Panc1 (cell line): ENCODE results near the gene CREB3L1. TPM values are rescaled to one million over a fixed set of nuclear protein-coding genes. Genes with fewer than 3 reads are reported as not detected.
"Not testable (repeated sequence)": the region's sequence is repeated elsewhere in the genome, so short reads cannot be mapped to it uniquely, and the experiment has no call there.

Experiments
- ATAC-seq: fragments of 200-7000 bp; cut with Tn5 transposase; 2 replicates; pipeline ENCODE4 v1.9.1; 2020; ENCODE audit warnings: mild to moderate bottlenecking, moderate library complexity
- BruUV-seq: library from RNA; stranded (reverse); fragments of 400-500 nt; replicated peaks from 2 replicates; lab custom pipeline; 2021; lab: Mats Ljungman, UMichigan
- CTCF ChIA-PET: fragments of 300-600 bp; sonication (Branson Sonifier 250); formaldehyde crosslinking; loops from one replicate; lab custom pipeline; 2022; ENCODE audit warnings: antibody characterized with exemption; lab: Charles Lee
- POLR2A ChIA-PET: fragments of 300-600 bp; sonication (Branson Sonifier 250); formaldehyde crosslinking; loops from one replicate; lab custom pipeline; 2022; ENCODE audit warnings: antibody characterized with exemption; lab: Charles Lee
- DNase-seq: peaks from one replicate; pipeline ENCODE4 v3.0.0-alpha.2; 2010; ENCODE audit warnings: low read depth, low spot score
- H3K27ac ChIP-seq: 2 replicates; pipeline ENCODE4 v1.5.1; 2011; ENCODE audit warnings: mild to moderate bottlenecking, low read length, inconsistent platforms
- H3K27me3 ChIP-seq: fragments of 200-500 bp; sonication (Bioruptor generic); 2 replicates; pipeline ENCODE4 v1.6.0; 2014; ENCODE audit warnings: low read length, inconsistent platforms; ENCODE audit not compliant: control insufficient read depth, insufficient read depth
- H3K36me3 ChIP-seq: fragments of 200-500 bp; sonication (Bioruptor generic); 2 replicates; pipeline ENCODE4 v1.5.1; 2014; ENCODE audit warnings: inconsistent platforms, mild to moderate bottlenecking, low read length, moderate library complexity; ENCODE audit not compliant: control insufficient read depth, insufficient read depth
- H3K4me1 ChIP-seq: 2 replicates; pipeline ENCODE4 v1.5.1; 2011; ENCODE audit warnings: inconsistent platforms, mild to moderate bottlenecking, low read length, moderate library complexity; ENCODE audit not compliant: control insufficient read depth, insufficient read depth
- H3K4me3 ChIP-seq, 2 experiments: 2 replicates each; pipeline ENCODE4 v1.5.1; 2011 to 2012; ENCODE audit warnings: low read depth in 2 of 2, low read length in 2 of 2, mild to moderate bottlenecking in 2 of 2, inconsistent platforms in 1 of 2, moderate library complexity in 1 of 2
- H3K9me3 ChIP-seq: fragments of 200-500 bp; sonication (Bioruptor generic); 2 replicates; pipeline ENCODE4 v1.5.1; 2014; ENCODE audit warnings: low read depth, mild to moderate bottlenecking, inconsistent platforms, low read length, moderate library complexity; ENCODE audit not compliant: control insufficient read depth, insufficient read depth
- POLR2AphosphoS5 ChIP-seq: IDR thresholded peaks from 2 replicates; pipeline ENCODE4 v1.6.1; 2012; ENCODE audit warnings: mild to moderate bottlenecking, low read depth, low read length, moderate library complexity
- SIN3A ChIP-seq: IDR thresholded peaks from 2 replicates; pipeline ENCODE4 v1.6.1; 2012; ENCODE audit warnings: low read depth, mild to moderate bottlenecking, low read length, moderate library complexity, borderline replicate concordance; ENCODE audit not compliant: insufficient read depth
- TCF7L2 ChIP-seq: IDR thresholded peaks from 2 replicates; pipeline ENCODE4 v1.6.1; 2011; ENCODE audit warnings: mild to moderate bottlenecking, low read depth, low read length, inconsistent platforms
- in situ Hi-C: cut with HindIII; loops from 2 replicates; pipeline ENCODE4 v1.10.0; 2016; ENCODE audit warnings: low sequenced_read_pairs, low pct_unique_long_range_greater_than_20kb
- intact Hi-C: fragments of 100-400 bp; cut with micrococcal nuclease; formaldehyde crosslinking; loops from one replicate; pipeline ENCODE4 v1.10.0; 2022; ENCODE audit not compliant: unreplicated experiment
- total RNA-seq: library from RNA; stranded (reverse); gene quantifications from one replicate; pipeline ENCODE4 v1.2.1, GENCODE V29; 2021; ENCODE audit not compliant: unreplicated experiment
- TF ChIP-seq, protein P1 (sequence below): fragments of 450-650 bp; IDR thresholded peaks from 2 replicates; pipeline ENCODE4 v1.5.1; 2017; ENCODE audit warnings: mild to moderate bottlenecking
- TF ChIP-seq, protein P2 (sequence below), 2 experiments: IDR thresholded peaks; 2 replicates each; pipeline ENCODE4 v1.6.1; 2011 to 2012; ENCODE audit warnings: low read depth in 2 of 2, control low read depth in 1 of 2, low read length in 1 of 2, mild to moderate bottlenecking in 1 of 2, moderate library complexity in 1 of 2; ENCODE audit not compliant: insufficient read depth in 1 of 2

The CREB3L1 gene
- total RNA-seq, 1 experiment from 2014 or later = 35.6 TPM

DNA sequence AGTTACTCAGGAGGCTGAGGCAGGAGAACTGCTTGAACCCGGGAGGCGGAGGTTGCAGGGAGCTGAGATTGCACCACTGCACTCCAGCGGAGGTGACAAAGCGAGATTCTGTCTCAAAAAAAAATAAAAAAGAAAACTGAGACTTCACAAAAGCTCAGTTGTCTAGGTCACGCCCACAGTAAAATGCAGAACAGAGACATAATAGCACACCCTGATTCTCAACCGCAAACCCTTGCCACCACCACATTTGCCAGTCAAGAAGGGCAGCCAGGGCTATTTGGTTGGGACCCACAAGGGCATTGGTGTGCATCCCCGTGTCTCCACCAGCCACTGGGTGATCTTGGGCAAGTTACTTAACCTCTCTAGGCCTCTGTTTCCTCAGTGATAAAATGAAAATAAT is 25.4 kb downstream of the CREB3L1 start:
- Histone ChIP-seq H3K27ac (no peak overlapping the region), H3K36me3 (no peaks in the 10 kb centered on the region), H3K4me1 (no peaks in the 10 kb centered on the region; the same call in 1 of the 2 replicates), H3K27me3 (no peaks in the 10 kb centered on the region), H3K4me3 (no peak overlapping the region), H3K9me3 (no peaks in the 10 kb centered on the region)
- ATAC-seq (no peak), DNase-seq (no peak)
- in situ Hi-C loops = no loop called here
- intact Hi-C loops = no loop called here
- ChIA-PET POLR2A (no interaction called here), CTCF (no interaction called here)
- TF ChIP-seq POLR2AphosphoS5 = no peak
- TF ChIP-seq TCF7L2 = no peak
- TF ChIP-seq, protein P1, sequence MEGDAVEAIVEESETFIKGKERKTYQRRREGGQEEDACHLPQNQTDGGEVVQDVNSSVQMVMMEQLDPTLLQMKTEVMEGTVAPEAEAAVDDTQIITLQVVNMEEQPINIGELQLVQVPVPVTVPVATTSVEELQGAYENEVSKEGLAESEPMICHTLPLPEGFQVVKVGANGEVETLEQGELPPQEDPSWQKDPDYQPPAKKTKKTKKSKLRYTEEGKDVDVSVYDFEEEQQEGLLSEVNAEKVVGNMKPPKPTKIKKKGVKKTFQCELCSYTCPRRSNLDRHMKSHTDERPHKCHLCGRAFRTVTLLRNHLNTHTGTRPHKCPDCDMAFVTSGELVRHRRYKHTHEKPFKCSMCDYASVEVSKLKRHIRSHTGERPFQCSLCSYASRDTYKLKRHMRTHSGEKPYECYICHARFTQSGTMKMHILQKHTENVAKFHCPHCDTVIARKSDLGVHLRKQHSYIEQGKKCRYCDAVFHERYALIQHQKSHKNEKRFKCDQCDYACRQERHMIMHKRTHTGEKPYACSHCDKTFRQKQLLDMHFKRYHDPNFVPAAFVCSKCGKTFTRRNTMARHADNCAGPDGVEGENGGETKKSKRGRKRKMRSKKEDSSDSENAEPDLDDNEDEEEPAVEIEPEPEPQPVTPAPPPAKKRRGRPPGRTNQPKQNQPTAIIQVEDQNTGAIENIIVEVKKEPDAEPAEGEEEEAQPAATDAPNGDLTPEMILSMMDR = no peak
- TF ChIP-seq, protein P2, sequence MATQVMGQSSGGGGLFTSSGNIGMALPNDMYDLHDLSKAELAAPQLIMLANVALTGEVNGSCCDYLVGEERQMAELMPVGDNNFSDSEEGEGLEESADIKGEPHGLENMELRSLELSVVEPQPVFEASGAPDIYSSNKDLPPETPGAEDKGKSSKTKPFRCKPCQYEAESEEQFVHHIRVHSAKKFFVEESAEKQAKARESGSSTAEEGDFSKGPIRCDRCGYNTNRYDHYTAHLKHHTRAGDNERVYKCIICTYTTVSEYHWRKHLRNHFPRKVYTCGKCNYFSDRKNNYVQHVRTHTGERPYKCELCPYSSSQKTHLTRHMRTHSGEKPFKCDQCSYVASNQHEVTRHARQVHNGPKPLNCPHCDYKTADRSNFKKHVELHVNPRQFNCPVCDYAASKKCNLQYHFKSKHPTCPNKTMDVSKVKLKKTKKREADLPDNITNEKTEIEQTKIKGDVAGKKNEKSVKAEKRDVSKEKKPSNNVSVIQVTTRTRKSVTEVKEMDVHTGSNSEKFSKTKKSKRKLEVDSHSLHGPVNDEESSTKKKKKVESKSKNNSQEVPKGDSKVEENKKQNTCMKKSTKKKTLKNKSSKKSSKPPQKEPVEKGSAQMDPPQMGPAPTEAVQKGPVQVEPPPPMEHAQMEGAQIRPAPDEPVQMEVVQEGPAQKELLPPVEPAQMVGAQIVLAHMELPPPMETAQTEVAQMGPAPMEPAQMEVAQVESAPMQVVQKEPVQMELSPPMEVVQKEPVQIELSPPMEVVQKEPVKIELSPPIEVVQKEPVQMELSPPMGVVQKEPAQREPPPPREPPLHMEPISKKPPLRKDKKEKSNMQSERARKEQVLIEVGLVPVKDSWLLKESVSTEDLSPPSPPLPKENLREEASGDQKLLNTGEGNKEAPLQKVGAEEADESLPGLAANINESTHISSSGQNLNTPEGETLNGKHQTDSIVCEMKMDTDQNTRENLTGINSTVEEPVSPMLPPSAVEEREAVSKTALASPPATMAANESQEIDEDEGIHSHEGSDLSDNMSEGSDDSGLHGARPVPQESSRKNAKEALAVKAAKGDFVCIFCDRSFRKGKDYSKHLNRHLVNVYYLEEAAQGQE (IDR thresholded peaks at IDR 0.05; ENCODE audit: insufficient read depth in 1 of 2, low read depth in 2 of 2, low read length in 1 of 2) = no peak
- no peak for TF ChIP-seq SIN3A
- no TSS peak for BruUV-seq

DNA sequence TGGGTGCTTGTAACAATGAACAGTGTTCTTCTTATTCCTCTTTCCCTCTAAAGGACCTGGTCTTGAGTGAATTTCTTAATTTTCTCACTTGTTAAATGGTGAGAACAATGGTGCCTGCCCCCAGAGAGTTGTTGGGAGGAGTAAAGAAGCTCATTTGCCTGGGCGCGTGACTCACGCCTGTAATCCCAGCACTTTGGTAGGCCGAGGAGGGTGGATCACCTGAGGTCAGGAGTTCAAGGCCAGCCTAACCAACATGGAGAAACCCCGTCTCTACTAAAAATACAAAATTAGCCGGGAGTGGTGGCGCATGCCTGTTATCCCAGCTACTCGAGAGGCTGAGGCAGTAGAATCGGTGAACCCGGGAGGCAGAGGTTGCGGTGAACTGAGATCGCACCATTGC is 26.6 kb downstream of the CREB3L1 start:
- H3K36me3 ChIP-seq, H3K4me3 ChIP-seq, H3K27ac ChIP-seq, H3K4me1 ChIP-seq, H3K27me3 ChIP-seq, BruUV-seq, DNase-seq, CTCF ChIA-PET, intact Hi-C loops, H3K9me3 ChIP-seq, in situ Hi-C loops, ATAC-seq: not testable (repeated sequence)
- POLR2A ChIA-PET = interaction anchor here (0.6 to 0.7 kb wide), 2 partner anchors 9 to 12 kb away, joined by 3 read pairs; no protein-coding TSS in a partner anchor

DNA sequence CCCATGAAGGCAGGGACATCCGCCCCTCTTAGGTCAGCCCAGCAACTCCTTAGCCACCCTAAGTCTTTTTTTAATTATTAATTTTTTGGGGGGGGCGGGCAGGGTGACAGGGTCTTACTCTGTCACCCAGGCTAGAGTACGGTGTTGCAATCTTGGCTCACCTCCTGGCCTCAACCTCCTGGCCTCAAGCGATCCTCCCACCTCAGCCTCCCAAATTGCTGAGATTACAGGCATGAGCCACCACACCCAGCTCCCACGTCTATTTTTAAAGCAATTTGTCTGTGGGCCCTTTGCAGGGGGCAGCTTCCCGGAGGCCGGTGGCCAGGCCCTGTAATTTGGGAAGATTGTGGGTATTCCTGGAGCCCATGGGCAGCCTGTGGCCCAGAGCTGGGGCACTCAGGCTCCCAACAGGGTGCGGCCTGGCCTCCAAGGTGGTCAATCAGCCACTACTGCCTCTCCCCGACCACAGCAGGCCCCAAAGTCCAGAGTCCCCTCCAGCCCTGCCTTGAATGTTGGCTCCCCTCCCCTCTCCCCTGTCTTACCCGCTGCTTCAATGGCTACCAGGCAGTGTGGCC is 27.2 kb downstream of the CREB3L1 start:
- no peak for ATAC-seq
- no peaks in the 10 kb centered on the region; the same call in 1 of the 2 replicates for H3K4me1 ChIP-seq
- POLR2A ChIA-PET = interaction anchor here (0.6 kb wide), 1 partner anchor 12 kb away, joined by 3 read pairs; no protein-coding TSS in a partner anchor
- TF ChIP-seq, protein P1 = no peak
- TF ChIP-seq TCF7L2 (no peak), POLR2AphosphoS5 (no peak)
- H3K27ac ChIP-seq = no peak overlapping the region
- no peak for DNase-seq
- no peak overlapping the region for H3K4me3 ChIP-seq
- H3K27me3 ChIP-seq = no peaks in the 10 kb centered on the region
- H3K9me3 ChIP-seq = no peaks in the 10 kb centered on the region
- in situ Hi-C loops (no loop called here), intact Hi-C loops (no loop called here)
- CTCF ChIA-PET = no interaction called here
- BruUV-seq = no TSS peak
- H3K36me3 ChIP-seq = no peaks in the 10 kb centered on the region
